ENCODE measurements around the gene DHX40.
"Not testable (repeated sequence)": the region's sequence is repeated elsewhere in the genome, so short reads cannot be mapped to it uniquely, and the experiment has no call there.

The DHX40 gene

GRCh38 chr17:59650642-59651041, 85.2 kb downstream of the DHX40 start:
- H3K4me1 Mint-ChIP-seq (ENCODE audit: low read depth), result peaks cover 29% of the 10 kb centered on the region
- H3K27me3 Mint-ChIP-seq (ENCODE audit: low read depth), result no peaks in the 10 kb centered on the region
- peak overlapping the region; percentile 8 for H3K27ac Mint-ChIP-seq
- H3K9me3 Mint-ChIP-seq, result no peaks in the 10 kb centered on the region
- H3K4me3 Mint-ChIP-seq, result no peak overlapping the region
- peaks cover 54% of the 10 kb centered on the region for H3K36me3 Mint-ChIP-seq (ENCODE audit: low read depth)

- no peak overlapping the region for H3K27ac Mint-ChIP-seq
- peaks cover 58% of the 10 kb centered on the region for H3K36me3 Mint-ChIP-seq (ENCODE audit: low read depth)
- no peaks in the 10 kb centered on the region for H3K9me3 Mint-ChIP-seq
- no peaks in the 10 kb centered on the region for H3K27me3 Mint-ChIP-seq (ENCODE audit: low read depth)
- peaks cover 30% of the 10 kb centered on the region for H3K4me1 Mint-ChIP-seq (ENCODE audit: low read depth)
- no peak overlapping the region for H3K4me3 Mint-ChIP-seq
Measured at GRCh38 chr17:59651346-59651745, 85.9 kb downstream of the DHX40 start.

DNA sequence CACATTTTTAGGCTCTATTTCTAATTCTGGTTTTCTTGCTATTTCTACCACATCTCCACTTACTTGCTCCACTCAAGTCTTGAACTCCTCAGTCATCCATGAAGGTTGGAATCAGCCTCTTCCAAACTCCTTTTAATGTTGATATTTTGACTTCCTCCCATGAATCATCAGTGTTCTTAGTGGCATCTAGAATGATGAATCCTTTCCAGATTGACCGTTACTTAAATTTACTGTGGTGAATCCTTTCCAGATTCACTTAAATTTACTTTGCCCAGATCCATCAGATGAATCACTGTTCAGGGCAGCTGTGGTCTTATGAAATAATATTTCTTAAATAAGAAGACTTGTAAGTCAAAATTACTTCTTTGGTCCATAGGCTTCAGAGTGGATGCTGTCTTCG, 86.7 kb downstream of the DHX40 start:
- Mint-ChIP-seq H3K4me3 (no peak overlapping the region), H3K27ac (no peak overlapping the region), H3K36me3 (ENCODE audit: low read depth) (peaks cover 51% of the 10 kb centered on the region), H3K9me3 (no peaks in the 10 kb centered on the region), H3K27me3 (ENCODE audit: low read depth) (no peaks in the 10 kb centered on the region), H3K4me1 (ENCODE audit: low read depth) (peaks cover 27% of the 10 kb centered on the region)

DNA sequence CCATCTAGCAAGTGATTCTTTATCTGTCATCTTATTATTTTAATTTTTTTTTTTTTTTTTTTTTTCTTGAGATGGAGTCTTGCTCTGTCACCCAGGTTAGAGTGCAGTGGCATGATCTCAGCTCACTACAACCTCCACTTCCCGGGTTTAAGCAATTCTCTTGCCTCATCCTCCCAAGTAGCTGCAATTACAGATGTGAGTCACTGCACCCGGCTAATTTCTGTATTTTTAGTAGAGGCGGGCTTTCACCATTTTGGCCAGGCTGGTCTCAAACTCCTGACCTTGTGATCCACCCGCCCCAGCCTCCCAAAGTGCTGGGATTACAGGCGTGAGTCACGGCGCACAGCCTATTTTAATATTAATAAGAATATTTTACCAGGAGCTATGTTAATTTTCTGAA, 91.2 kb downstream of the DHX40 start:
- not testable (repeated sequence) for H3K27ac Mint-ChIP-seq; H3K27me3 Mint-ChIP-seq (ENCODE audit: low read depth); H3K9me3 Mint-ChIP-seq; H3K4me3 Mint-ChIP-seq
- Mint-ChIP-seq H3K36me3 (ENCODE audit: low read depth) (peaks cover 44% of the 10 kb centered on the region), H3K4me1 (ENCODE audit: low read depth) (peaks cover 11% of the 10 kb centered on the region)
